ENCODE data around the gene PITPNM1. TPM values are rescaled to one million over a fixed set of nuclear protein-coding genes. Genes with fewer than 3 reads are reported as not detected.

Gene PITPNM1
- total RNA-seq, 1 donor from 2014 or later = 71.5 TPM

DNA sequence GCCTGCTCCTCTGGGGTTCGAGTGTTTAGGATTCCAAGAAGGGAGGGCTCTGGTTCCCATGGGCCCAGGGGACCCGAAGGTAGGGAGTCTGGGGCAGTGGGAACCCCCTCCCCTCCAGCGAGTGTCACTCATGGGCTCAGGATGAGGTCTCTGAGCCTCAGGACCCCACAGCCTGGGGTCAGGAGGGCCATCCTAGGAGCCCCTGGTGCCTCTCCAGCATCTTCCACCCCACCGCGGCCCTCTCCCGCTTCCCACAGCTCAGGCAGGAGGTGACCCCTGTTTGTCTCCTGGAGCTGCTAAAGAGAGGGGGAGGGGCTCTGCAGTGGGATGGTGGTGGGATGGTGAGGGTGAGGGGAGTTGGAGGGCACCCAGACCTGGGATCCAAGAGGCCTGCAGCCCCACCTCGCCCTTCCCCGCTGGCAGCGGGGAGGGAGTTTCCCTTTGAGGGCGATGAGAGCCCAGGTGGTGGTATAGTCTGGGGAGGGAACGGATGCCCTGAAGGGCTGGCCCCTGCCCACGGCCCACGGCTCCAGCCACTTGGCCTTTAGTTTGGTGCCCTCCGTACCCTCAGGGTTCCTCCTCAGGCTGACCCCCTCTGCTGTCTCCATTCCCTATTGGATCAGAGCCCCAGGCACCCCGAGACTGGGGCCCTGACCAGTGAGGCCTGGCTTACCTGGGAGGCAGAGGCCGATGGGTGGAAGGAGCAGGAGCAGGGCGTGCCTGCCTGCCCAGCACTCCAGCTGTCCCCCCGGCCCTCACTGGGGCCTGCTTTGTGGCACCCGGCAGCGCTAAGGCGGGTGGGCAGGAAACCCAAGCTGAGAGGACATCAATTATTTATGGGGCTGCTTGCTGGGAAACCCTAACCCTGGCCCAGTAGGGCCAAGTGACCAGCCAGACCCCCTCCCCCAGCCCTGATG is 51.1 kb downstream of the PITPNM1 start:
- Histone ChIP-seq H3K27ac (ENCODE audit: low read depth, low read length) (no peak overlapping the region), H2AFZ (ENCODE audit: low read depth, low read length) (no peak overlapping the region), H3K9me3 (ENCODE audit: insufficient read depth, low read depth, low read length) (no peaks in the 10 kb centered on the region), H3K4me2 (ENCODE audit: low read length) (no peak overlapping the region), H3K4me3 (ENCODE audit: insufficient read depth, low read depth, low read length) (no peak overlapping the region), H3K79me2 (ENCODE audit: insufficient read depth, low read length) (no peaks in the 10 kb centered on the region), H3K27me3 (ENCODE audit: insufficient read depth, low read length) (no peaks in the 10 kb centered on the region), H4K20me1 (ENCODE audit: insufficient read depth, low read length) (no peaks in the 10 kb centered on the region), H3K9ac (ENCODE audit: low read length) (no peak overlapping the region), H3K36me3 (ENCODE audit: insufficient read depth, low read length) (no peaks in the 10 kb centered on the region), H3K4me1 (ENCODE audit: insufficient read depth, low read length) (no peaks in the 10 kb centered on the region)
- no peak for TF ChIP-seq EZH2 (IDR thresholded peaks at IDR 0.05; ENCODE audit: insufficient read depth, low read length)
- TF ChIP-seq CTCF (IDR thresholded peaks at IDR 0.05; ENCODE audit: insufficient read depth, low read depth, low read length) = no peak
- FAIRE-seq = no peak
- Mint-ChIP-seq H3K27me3 (ENCODE audit: low read depth, unreplicated experiment) (peaks cover 16% of the 10 kb centered on the region), H3K27ac (ENCODE audit: unreplicated experiment) (no peak overlapping the region), H3K9me3 (ENCODE audit: unreplicated experiment) (no peaks in the 10 kb centered on the region), H3K36me3 (ENCODE audit: low read depth, unreplicated experiment) (peaks cover 3% of the 10 kb centered on the region), H3K4me1 (ENCODE audit: low read depth, unreplicated experiment) (no peaks in the 10 kb centered on the region), H3K4me3 (ENCODE audit: unreplicated experiment) (no peak overlapping the region)
- DNase-seq (ENCODE audit: low read depth) = no peak

DNA sequence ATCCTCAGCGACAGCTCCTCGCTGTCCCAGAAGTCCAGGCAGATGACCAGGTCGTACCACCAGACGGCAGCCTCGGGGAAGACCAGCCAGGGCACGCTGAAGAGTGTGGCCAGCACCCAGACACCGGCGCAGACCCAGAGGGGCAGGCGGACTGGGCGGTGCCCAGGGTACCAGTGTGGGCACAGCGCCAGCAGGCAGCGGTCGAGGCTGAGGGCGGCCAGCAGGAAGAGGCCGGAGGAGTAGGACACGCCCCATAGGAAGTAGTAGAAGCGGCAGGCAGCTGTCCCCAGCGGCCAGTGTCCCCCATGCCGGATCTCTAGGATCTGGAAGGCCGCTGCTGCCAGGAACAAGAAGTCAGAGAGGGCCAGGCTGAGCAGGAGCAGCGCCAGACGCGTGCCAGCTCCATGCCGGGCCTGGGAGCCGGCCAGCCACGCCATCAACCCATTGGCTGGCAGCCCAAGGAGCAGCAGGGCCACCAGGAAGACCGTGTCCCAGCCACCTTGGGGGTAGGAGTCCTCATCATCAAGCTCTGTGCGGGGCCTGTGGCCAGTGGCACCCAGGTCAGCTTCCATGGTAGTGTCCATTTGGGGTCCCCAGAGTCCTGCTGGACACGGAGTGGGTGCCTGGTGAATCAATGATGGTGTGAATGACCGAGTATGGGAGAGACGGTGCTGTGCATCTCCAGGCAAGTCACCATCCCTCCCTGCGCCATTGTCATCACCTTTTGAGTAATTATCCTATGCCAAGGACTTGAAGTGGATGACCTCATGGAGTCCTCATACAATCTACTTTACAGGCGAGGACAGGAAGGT is 52.8 kb downstream of the PITPNM1 start, which contains the start of gene GPR152:
TSS of gene GPR152 (minus strand) at position 589 of the 812 bp plus-strand sequence. CDS start at position 584, 5 bp downstream.
- no peak for TF ChIP-seq CTCF (IDR thresholded peaks at IDR 0.05; ENCODE audit: insufficient read depth, low read depth, low read length)
- no peak for TF ChIP-seq EZH2 (IDR thresholded peaks at IDR 0.05; ENCODE audit: insufficient read depth, low read length)
- no peaks in the 10 kb centered on the region for H3K36me3 ChIP-seq (ENCODE audit: insufficient read depth, low read length)
- H3K27ac ChIP-seq (ENCODE audit: low read depth, low read length) = no peak within 1 kb of the TSS
- peaks cover 3% of the 10 kb centered on the region for H3K36me3 Mint-ChIP-seq (ENCODE audit: low read depth, unreplicated experiment)
- no peak for DNase-seq (ENCODE audit: low read depth)
- no peaks in the 10 kb centered on the region for H4K20me1 ChIP-seq (ENCODE audit: insufficient read depth, low read length)
- peak within 1 kb of the TSS; percentile 66 for H3K27ac Mint-ChIP-seq (ENCODE audit: unreplicated experiment)
- H3K27me3 ChIP-seq (ENCODE audit: insufficient read depth, low read length) = no peaks in the 10 kb centered on the region
- H3K4me1 ChIP-seq (ENCODE audit: insufficient read depth, low read length) = no peaks in the 10 kb centered on the region
- no peaks in the 10 kb centered on the region for H3K9me3 Mint-ChIP-seq (ENCODE audit: unreplicated experiment)
- no peak within 1 kb of the TSS for H3K4me3 ChIP-seq (ENCODE audit: insufficient read depth, low read depth, low read length)
- H3K4me3 Mint-ChIP-seq (ENCODE audit: unreplicated experiment) = no peak within 1 kb of the TSS
- no peak within 1 kb of the TSS for H3K9ac ChIP-seq (ENCODE audit: low read length)
- H3K4me2 ChIP-seq (ENCODE audit: low read length) = no peak within 1 kb of the TSS
- no peaks in the 10 kb centered on the region for H3K9me3 ChIP-seq (ENCODE audit: insufficient read depth, low read depth, low read length)
- H3K27me3 Mint-ChIP-seq (ENCODE audit: low read depth, unreplicated experiment) = peaks cover 12% of the 10 kb centered on the region
- peak within 1 kb of the TSS; percentile 47 for H2AFZ ChIP-seq (ENCODE audit: low read depth, low read length)
- FAIRE-seq = no peak
- no peaks in the 10 kb centered on the region for H3K79me2 ChIP-seq (ENCODE audit: insufficient read depth, low read length)
- H3K4me1 Mint-ChIP-seq (ENCODE audit: low read depth, unreplicated experiment) = no peaks in the 10 kb centered on the region

All from astrocyte (in vitro differentiated cells and primary cell).